Measurements from ENCODE around the gene FXYD3.

GRCh38 chr19:35070471-35070870 is 45.2 kb upstream of the FXYD3 start:
- TF ChIP-seq CTCF (IDR thresholded peaks at IDR 0.05) (no peak), POLR2A (IDR thresholded peaks at IDR 0.05) (no peak)

Data from right lobe of liver (tissue), 4 donors.